HepG2 (cell line): ENCODE results near the gene UQCC2. TPM values are rescaled to one million over a fixed set of nuclear protein-coding genes. Genes with fewer than 3 reads are reported as not detected.

ENCODE experiments used
- ARID3A ChIP-seq: IDR thresholded peaks from 2 replicates; pipeline ENCODE4 v1.6.1; 2012; ENCODE audit warnings: low read depth, low read length, improper control_type of control experiment
- ASH2L ChIP-seq: fragments of 300-600, 200-600 bp; sonication (generic); IDR thresholded peaks from 2 replicates; pipeline ENCODE4 v1.7.0; 2017; ENCODE audit warnings: low read depth, mild to moderate bottlenecking, moderate library complexity, mixed read lengths, low read length; ENCODE audit not compliant: insufficient read length
- CEBPG ChIP-seq: IDR thresholded peaks from 2 replicates; pipeline ENCODE4 v1.6.1; 2016
- DNMT1 ChIP-seq: sonication (generic); formaldehyde crosslinking; IDR thresholded peaks from 2 replicates; pipeline ENCODE4 v1.5.1; 2020; ENCODE audit warnings: mild to moderate bottlenecking, missing genetic modification reagents
- DRAP1 ChIP-seq: IDR thresholded peaks from 2 replicates; pipeline ENCODE4 v1.6.1; 2016; ENCODE audit warnings: missing genetic modification reagents, missing compliant biosample characterization
- EED ChIP-seq: sonication (generic); formaldehyde crosslinking; IDR thresholded peaks from 2 replicates; pipeline ENCODE4 v1.5.0; 2020; ENCODE audit warnings: mild to moderate bottlenecking, missing genetic modification reagents
- ETV5 ChIP-seq: IDR thresholded peaks from 2 replicates; pipeline ENCODE4 v1.6.1; 2018; ENCODE audit warnings: missing biosample characterization, missing genetic modification reagents, inconsistent platforms, borderline replicate concordance
- GMEB2 ChIP-seq: IDR thresholded peaks from 2 replicates; pipeline ENCODE4 v1.6.1; 2016; ENCODE audit warnings: missing biosample characterization, missing genetic modification reagents, low read depth
- HNF1A ChIP-seq, 2 experiments: sonication (generic) in 1 of 2; formaldehyde crosslinking in 1 of 2; IDR thresholded peaks; 2 replicates each; pipeline versions ENCODE4 v1.4.0 to v1.6.1; 2016 to 2020; ENCODE audit warnings: borderline replicate concordance in 1 of 2, low read depth in 1 of 2, mild to moderate bottlenecking in 1 of 2, missing genetic modification reagents in 1 of 2
- MAFF ChIP-seq: IDR thresholded peaks from 2 replicates; pipeline ENCODE4 v1.6.1; 2011; ENCODE audit warnings: low read depth, low read length, improper control_type of control experiment
- MEF2D ChIP-seq: sonication (generic); formaldehyde crosslinking; IDR thresholded peaks from 2 replicates; pipeline ENCODE4 v1.5.1; 2020; ENCODE audit warnings: mild to moderate bottlenecking, missing genetic modification reagents
- TRAFD1 ChIP-seq: sonication (generic); formaldehyde crosslinking; IDR thresholded peaks from 2 replicates; pipeline ENCODE4 v1.5.1; 2020; ENCODE audit warnings: missing genetic modification reagents, mild to moderate bottlenecking, borderline replicate concordance
- polyA plus RNA-seq, 8 experiments: library from polyadenylated mRNA; depleted of rRNA in 3 of 8; stranded (reverse) in 7 of 8; unstranded in 1 of 8; fragments of >200 nt; fragmentation: Illumina TruSeq in 4 of 8; extraction: Trizol in 4 of 8; gene quantifications; 2 replicates each; pipeline versions ENCODE4 v1.2.1 to v1.2.3, GENCODE V29; 2011 to 2016; ENCODE audit warnings: low read depth in 4 of 8, missing spikeins in 1 of 8, mixed read lengths in 1 of 8; ENCODE audit not compliant: insufficient read depth in 1 of 8
- total RNA-seq, 5 experiments: library from RNA; depleted of rRNA; stranded (reverse); fragments of >200 nt; fragmentation: Illumina TruSeq; extraction: Trizol; gene quantifications; 2 replicates each; pipeline ENCODE4 v1.2.3, GENCODE V29; 2016; ENCODE audit warnings: low read depth in 1 of 5
- TF ChIP-seq, protein P1 (sequence below): sonication (generic); formaldehyde crosslinking; IDR thresholded peaks from 2 replicates; pipeline ENCODE4 v1.8.0; 2022; ENCODE audit warnings: missing genetic modification reagents, mild to moderate bottlenecking, borderline replicate concordance
- TF ChIP-seq, protein P2 (sequence below): IDR thresholded peaks from 2 replicates; pipeline ENCODE4 v1.6.1; 2016

Gene UQCC2
- total and polyA plus RNA-seq, 2 of the 13 experiments (the other 11 are each of a cell fraction or from before 2014, with no cell fraction given), result 82.4 to 238 TPM

DNA sequence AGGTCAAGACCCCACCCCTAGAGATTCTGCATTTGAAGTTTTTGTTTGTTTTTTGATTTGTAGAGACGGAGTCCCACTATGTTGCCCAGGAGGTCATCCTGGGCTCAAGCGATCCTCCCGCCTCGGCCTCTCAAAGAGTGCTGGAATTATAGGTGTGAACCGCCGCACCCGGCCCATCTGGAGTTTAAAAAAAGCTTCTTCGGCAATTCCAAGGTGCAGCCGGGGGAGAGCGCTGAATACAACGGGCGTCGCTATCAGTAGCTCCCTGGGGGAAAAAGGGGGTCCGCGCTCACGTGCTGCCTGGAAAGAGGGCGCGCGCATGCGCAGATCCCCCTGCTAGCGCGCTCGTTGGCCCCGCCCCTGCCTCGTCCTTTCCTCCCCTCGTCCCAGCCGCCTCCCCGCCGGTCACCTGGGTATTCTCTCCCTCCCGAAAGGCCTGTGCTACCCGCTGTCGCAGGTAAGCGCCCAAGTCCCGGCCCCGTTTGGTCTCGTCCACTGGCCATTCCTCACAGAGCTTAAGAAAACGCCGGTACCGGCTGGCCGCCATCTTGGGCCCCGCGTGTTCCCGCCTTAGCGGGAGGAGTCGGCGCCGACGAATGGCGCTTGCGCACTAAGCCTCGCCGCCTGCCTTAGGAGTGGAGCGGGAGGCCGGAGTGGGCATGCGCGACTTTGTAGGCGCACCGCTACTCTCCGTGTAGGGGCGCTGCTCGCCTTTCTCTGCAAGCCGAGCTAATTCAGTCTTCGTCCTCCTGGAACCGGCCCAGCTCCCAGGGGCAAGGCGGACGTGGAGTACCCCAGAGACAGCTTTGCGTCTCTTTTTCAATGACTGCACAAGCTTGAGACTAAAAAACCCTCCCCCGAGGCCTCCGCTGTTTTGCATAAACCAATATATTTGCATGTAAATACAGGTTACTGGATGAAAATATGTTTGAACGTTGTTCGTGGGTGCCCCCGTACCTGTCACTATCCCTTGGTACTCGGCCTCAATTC is at the start of gene UQCC2 (continued):
- TF ChIP-seq ASH2L, result peak; percentile 88
- TF ChIP-seq MAFF, result no peak
- TF ChIP-seq EED, result peak; percentile 97
- peak; percentile 71 for TF ChIP-seq DRAP1
- TF ChIP-seq HNF1A (IDR thresholded peaks at IDR 0.05; ENCODE audit: low read depth), result no peak
- TF ChIP-seq HNF1A (CRISPR knock-in tag; IDR thresholded peaks at IDR 0.05; ENCODE audit: borderline replicate concordance), result peak; percentile 55; the same call in 1 of the 2 replicates
- no peak for TF ChIP-seq ARID3A
- TF ChIP-seq, protein P1, sequence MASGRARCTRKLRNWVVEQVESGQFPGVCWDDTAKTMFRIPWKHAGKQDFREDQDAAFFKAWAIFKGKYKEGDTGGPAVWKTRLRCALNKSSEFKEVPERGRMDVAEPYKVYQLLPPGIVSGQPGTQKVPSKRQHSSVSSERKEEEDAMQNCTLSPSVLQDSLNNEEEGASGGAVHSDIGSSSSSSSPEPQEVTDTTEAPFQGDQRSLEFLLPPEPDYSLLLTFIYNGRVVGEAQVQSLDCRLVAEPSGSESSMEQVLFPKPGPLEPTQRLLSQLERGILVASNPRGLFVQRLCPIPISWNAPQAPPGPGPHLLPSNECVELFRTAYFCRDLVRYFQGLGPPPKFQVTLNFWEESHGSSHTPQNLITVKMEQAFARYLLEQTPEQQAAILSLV (CRISPR knock-in tag), result peak; percentile 93; the same call in 1 of the 2 replicates
- no peak for TF ChIP-seq GMEB2 (CRISPR knock-in tag)
- TF ChIP-seq TRAFD1 (CRISPR knock-in tag), result no peak
- peak; percentile 82 for TF ChIP-seq MEF2D (CRISPR knock-in tag)
- TF ChIP-seq, protein P2, sequence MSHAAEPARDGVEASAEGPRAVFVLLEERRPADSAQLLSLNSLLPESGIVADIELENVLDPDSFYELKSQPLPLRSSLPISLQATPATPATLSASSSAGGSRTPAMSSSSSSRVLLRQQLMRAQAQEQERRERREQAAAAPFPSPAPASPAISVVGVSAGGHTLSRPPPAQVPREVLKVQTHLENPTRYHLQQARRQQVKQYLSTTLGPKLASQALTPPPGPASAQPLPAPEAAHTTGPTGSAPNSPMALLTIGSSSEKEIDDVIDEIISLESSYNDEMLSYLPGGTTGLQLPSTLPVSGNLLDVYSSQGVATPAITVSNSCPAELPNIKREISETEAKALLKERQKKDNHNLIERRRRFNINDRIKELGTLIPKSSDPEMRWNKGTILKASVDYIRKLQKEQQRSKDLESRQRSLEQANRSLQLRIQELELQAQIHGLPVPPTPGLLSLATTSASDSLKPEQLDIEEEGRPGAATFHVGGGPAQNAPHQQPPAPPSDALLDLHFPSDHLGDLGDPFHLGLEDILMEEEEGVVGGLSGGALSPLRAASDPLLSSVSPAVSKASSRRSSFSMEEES (CRISPR knock-in tag), result no peak
- no peak for TF ChIP-seq DNMT1 (CRISPR knock-in tag)
- peak; percentile 14; the same call in 1 of the 2 replicates for TF ChIP-seq ETV5 (CRISPR knock-in tag)
- no peak for TF ChIP-seq CEBPG (CRISPR knock-in tag)
